Ectodermal cell (in vitro differentiated cells): ENCODE results near the gene PODXL2.
"Not testable (repeated sequence)": the region's sequence is repeated elsewhere in the genome, so short reads cannot be mapped to it uniquely, and the experiment has no call there.

Experiments used
- H3K27ac ChIP-seq: 2 replicates; pipeline ENCODE4 v1.7.0; 2013; ENCODE audit warnings: mild to moderate bottlenecking, low read depth, low read length; ENCODE audit not compliant: insufficient read depth, poor library complexity, severe bottlenecking
- H3K27me3 ChIP-seq: 2 replicates; pipeline ENCODE4 v1.7.0; 2013; ENCODE audit warnings: mild to moderate bottlenecking, low read length; ENCODE audit not compliant: insufficient read depth, control insufficient read depth, poor library complexity, severe bottlenecking
- H3K36me3 ChIP-seq: one replicate; pipeline ENCODE4 v1.7.0; 2013; ENCODE audit warnings: low read length; ENCODE audit not compliant: control insufficient read depth, insufficient read depth
- H3K4me1 ChIP-seq: one replicate; pipeline ENCODE4 v1.7.0; 2013; ENCODE audit warnings: low read length; ENCODE audit not compliant: control insufficient read depth, insufficient read depth
- H3K4me3 ChIP-seq: 2 replicates; pipeline ENCODE4 v1.7.0; 2013; ENCODE audit warnings: low read depth, low read length, control low read depth; ENCODE audit not compliant: insufficient read depth
- H3K9me3 ChIP-seq: 2 replicates; pipeline ENCODE4 v1.7.0; 2013; ENCODE audit warnings: mild to moderate bottlenecking, low read length, moderate library complexity; ENCODE audit not compliant: control insufficient read depth
- WGBS, 2 experiments: methylation state at CpG; one replicate each; pipeline ENCODE4 v1.1.7; 2013; ENCODE audit warnings: missing lambda C conversion rate in 2 of 2; 5-methylcytosine and 5-hydroxymethylcytosine counted together

PODXL2 gene

GRCh38 chr3:127605547-127605946, 23.4 kb upstream of the PODXL2 start:
- peaks cover 66% of the 10 kb centered on the region for H3K36me3 ChIP-seq
- WGBS, 2 experiments: 95% methylated on average over 7 of the region's 7 CpGs
- H3K27ac ChIP-seq: not testable (repeated sequence)

GRCh38 chr3:127606086-127606805, 22.7 kb upstream of the PODXL2 start:
- WGBS, 2 experiments: 95 to 96% methylated on average over 24 of the region's 24 CpGs
- H3K4me3 ChIP-seq: no peak overlapping the region
- no peak overlapping the region for H3K27ac ChIP-seq
- H3K4me1 ChIP-seq: peaks cover 7% of the 10 kb centered on the region
- H3K36me3 ChIP-seq: peaks cover 67% of the 10 kb centered on the region
- H3K27me3 ChIP-seq: no peaks in the 10 kb centered on the region
- no peaks in the 10 kb centered on the region for H3K9me3 ChIP-seq

More at GRCh38 chr3:127605547-127605946, 23.4 kb upstream of the PODXL2 start:
- H3K27me3 ChIP-seq, H3K4me3 ChIP-seq, H3K9me3 ChIP-seq: not testable (repeated sequence)
- peaks cover 14% of the 10 kb centered on the region for H3K4me1 ChIP-seq

GRCh38 chr3:127606981-127607595, 21.9 kb upstream of the PODXL2 start:
- WGBS, 2 experiments: 97% methylated on average over 17 of the region's 17 CpGs
- H3K9me3 ChIP-seq: no peaks in the 10 kb centered on the region
- H3K36me3 ChIP-seq: peaks cover 70% of the 10 kb centered on the region
- H3K27me3 ChIP-seq: no peaks in the 10 kb centered on the region
- H3K4me1 ChIP-seq: peaks cover 5% of the 10 kb centered on the region
- no peak overlapping the region for H3K4me3 ChIP-seq
- no peak overlapping the region for H3K27ac ChIP-seq

- Histone ChIP-seq H3K4me3 (no peak overlapping the region), H3K9me3 (no peaks in the 10 kb centered on the region), H3K4me1 (no peaks in the 10 kb centered on the region), H3K27me3 (no peaks in the 10 kb centered on the region), H3K36me3 (peaks cover 71% of the 10 kb centered on the region), H3K27ac (no peak overlapping the region)
- WGBS, 2 experiments: 94 to 95% methylated on average over 7 of the region's 7 CpGs
Measured at GRCh38 chr3:127607675-127608361, 21.2 kb upstream of the PODXL2 start.

- H3K4me1 ChIP-seq: no peaks in the 10 kb centered on the region
- WGBS, 2 experiments: 96 to 97% methylated on average over 14 of the region's 14 CpGs
- H3K27me3 ChIP-seq: no peaks in the 10 kb centered on the region
- H3K27ac ChIP-seq: no peak overlapping the region
- H3K4me3 ChIP-seq: no peak overlapping the region
- no peaks in the 10 kb centered on the region for H3K9me3 ChIP-seq
- peaks cover 76% of the 10 kb centered on the region for H3K36me3 ChIP-seq
Measured at GRCh38 chr3:127608362-127608718, 20.6 kb upstream of the PODXL2 start.

GRCh38 chr3:127610105-127610504, 18.9 kb upstream of the PODXL2 start:
- Histone ChIP-seq H3K36me3 (peaks cover 81% of the 10 kb centered on the region), H3K4me1 (peaks cover 7% of the 10 kb centered on the region), H3K4me3 (no peak overlapping the region), H3K9me3 (no peaks in the 10 kb centered on the region), H3K27me3 (no peaks in the 10 kb centered on the region), H3K27ac (no peak overlapping the region)
- WGBS, 2 experiments: 93 to 95% methylated on average over 5 of the region's 5 CpGs

- no peak overlapping the region for H3K4me3 ChIP-seq
- no peaks in the 10 kb centered on the region for H3K9me3 ChIP-seq
- no peaks in the 10 kb centered on the region for H3K27me3 ChIP-seq
- WGBS, 2 experiments: 95 to 97% methylated on average over 8 of the region's 8 CpGs
- H3K36me3 ChIP-seq: peaks cover 80% of the 10 kb centered on the region
- no peak overlapping the region for H3K27ac ChIP-seq
- H3K4me1 ChIP-seq: peaks cover 7% of the 10 kb centered on the region
Measured at GRCh38 chr3:127611251-127611650, 17.7 kb upstream of the PODXL2 start.

GRCh38 chr3:127612966-127613365, 16.0 kb upstream of the PODXL2 start:
- no peaks in the 10 kb centered on the region for H3K9me3 ChIP-seq
- H3K4me3 ChIP-seq: no peak overlapping the region
- peaks cover 7% of the 10 kb centered on the region for H3K4me1 ChIP-seq
- H3K36me3 ChIP-seq: peaks cover 80% of the 10 kb centered on the region
- 92 to 95% methylated on average over 6 of the region's 6 CpGs for WGBS, 2 experiments
- H3K27me3 ChIP-seq: no peaks in the 10 kb centered on the region
- H3K27ac ChIP-seq: no peak overlapping the region

GRCh38 chr3:127613406-127613805, 15.6 kb upstream of the PODXL2 start:
- no peak overlapping the region for H3K27ac ChIP-seq
- H3K27me3 ChIP-seq: no peaks in the 10 kb centered on the region
- H3K9me3 ChIP-seq: no peaks in the 10 kb centered on the region
- peaks cover 80% of the 10 kb centered on the region for H3K36me3 ChIP-seq
- H3K4me3 ChIP-seq: no peak overlapping the region
- peaks cover 7% of the 10 kb centered on the region for H3K4me1 ChIP-seq

- Histone ChIP-seq H3K36me3 (peaks cover 80% of the 10 kb centered on the region), H3K27ac (no peak overlapping the region), H3K9me3 (no peaks in the 10 kb centered on the region), H3K4me1 (peaks cover 7% of the 10 kb centered on the region), H3K27me3 (no peaks in the 10 kb centered on the region), H3K4me3 (no peak overlapping the region)
- 81 to 83% methylated on average over 4 of the region's 4 CpGs for WGBS, 2 experiments
Measured at GRCh38 chr3:127614928-127615589, 13.9 kb upstream of the PODXL2 start.
